Lung (tissue), 13 donors: ENCODE measurements around the gene RBMX. TPM values are rescaled to one million over a fixed set of nuclear protein-coding genes. Genes with fewer than 3 reads are reported as not detected.

Experiments used
- ATAC-seq: fragments of 200-7000 bp; cut with Tn5 transposase; one replicate; pipeline ENCODE4 v1.9.1; 2020; ENCODE audit warnings: moderate number of reproducible peaks; ENCODE audit not compliant: insufficient read depth, low FRiP score
- DNase-seq, 3 donors: peaks; one replicate each; pipeline ENCODE4 v3.0.0-alpha.2; 2013 to 2017
- H3K27ac ChIP-seq, 2 donors: one replicate each; pipeline ENCODE4 v1.5.1; 2013; ENCODE audit warnings: mild to moderate bottlenecking in 2 of 2, moderate library complexity in 2 of 2, control low read depth in 1 of 2, inconsistent platforms in 1 of 2, low read depth in 1 of 2, low read length in 1 of 2
- H3K27me3 ChIP-seq, 3 donors: one replicate each; pipeline ENCODE4 v1.5.1; 2013; ENCODE audit warnings: low read length in 2 of 3; ENCODE audit not compliant: control insufficient read depth in 3 of 3, insufficient read depth in 3 of 3
- H3K36me3 ChIP-seq, 4 donors: one replicate each; pipeline ENCODE4 v1.5.1; 2013; ENCODE audit warnings: low read length in 4 of 4, mild to moderate bottlenecking in 1 of 4, moderate library complexity in 1 of 4; ENCODE audit not compliant: control insufficient read depth in 4 of 4, insufficient read depth in 4 of 4
- H3K4me1 ChIP-seq, 5 donors: one replicate each; pipeline ENCODE4 v1.5.1; 2013; ENCODE audit warnings: low read length in 5 of 5, mild to moderate bottlenecking in 2 of 5, moderate library complexity in 1 of 5; ENCODE audit not compliant: control insufficient read depth in 5 of 5, insufficient read depth in 5 of 5
- H3K4me3 ChIP-seq: one replicate; pipeline ENCODE4 v1.5.1; 2013; ENCODE audit warnings: mild to moderate bottlenecking, control low read depth, moderate library complexity
- H3K9ac ChIP-seq, 2 donors: one replicate each; pipeline ENCODE4 v1.5.1; 2013; ENCODE audit warnings: low read length in 2 of 2, control low read depth in 1 of 2; ENCODE audit not compliant: insufficient read depth in 1 of 2
- H3K9me3 ChIP-seq, 4 donors: one replicate each; pipeline ENCODE4 v1.5.1; 2013; ENCODE audit warnings: low read length in 3 of 4, mild to moderate bottlenecking in 1 of 4, moderate library complexity in 1 of 4; ENCODE audit not compliant: control insufficient read depth in 4 of 4, insufficient read depth in 3 of 4
- WGBS, 2 donors: extraction: QIAGEN DNeasy Blood & Tissue Kit; methylation state at CpG; one replicate each; pipeline ENCODE4 v1.1.7; 2013; 5-methylcytosine and 5-hydroxymethylcytosine counted together
- polyA plus RNA-seq, 2 donors: library from polyadenylated mRNA; stranded (reverse); fragments of 200-250 nt; gene quantifications; one replicate each; pipeline ENCODE4 v1.2.1, GENCODE V29; 2013
- small RNA-seq: library from RNA; depleted of rRNA; stranded (forward); fragments of <200 nt; gene quantifications from one replicate; pipeline ENCODE3, GENCODE V24; 2014; ENCODE audit warnings: low replicate concordance
- total RNA-seq, 2 donors: library from RNA; depleted of rRNA in 1 of 2; stranded (reverse); fragments of >200 nt in 1 of 2; gene quantifications; one replicate each; pipeline ENCODE4 v1.2.1, GENCODE V29; 2014 to 2021
- TF ChIP-seq, protein P1 (sequence below): IDR thresholded peaks from 2 replicates; pipeline ENCODE4 v1.5.1; 2012; ENCODE audit warnings: mild to moderate bottlenecking; ENCODE audit errors: control extremely low read depth, extremely low read depth
- donor health status: control.
- donor health status: control.
- donor health status: Bipolar disorder and iron deficiency.
- donor health status: healthy.
- donor health status: DM: yes; HTN: yes; CAD: no.

Gene RBMX
- total and polyA plus RNA-seq, 4 donors: 89.0 to 280 (median 113) TPM

DNA sequence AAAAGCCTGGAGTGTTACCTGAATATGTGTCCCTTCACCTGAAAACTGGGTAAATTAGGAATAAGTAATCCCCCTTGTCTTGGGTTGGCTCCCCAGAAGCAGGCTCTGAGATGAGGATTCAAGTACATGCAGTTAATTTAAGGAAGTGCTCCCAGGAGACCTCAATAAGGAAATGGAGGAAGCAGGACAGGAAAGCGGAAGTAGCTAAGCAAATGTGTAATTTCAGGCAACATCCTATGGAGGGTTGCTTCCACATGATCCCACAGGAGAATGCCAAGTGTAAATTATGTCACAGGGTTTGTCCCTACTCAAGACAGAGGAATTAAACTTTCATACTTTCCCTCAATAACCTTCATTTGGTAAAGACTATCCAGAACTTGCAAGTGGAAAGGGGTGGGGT is 51.7 kb downstream of the RBMX start:
- no peak overlapping the region for H3K4me3 ChIP-seq
- 41 to 53% methylated on average over 1 of the region's 1 CpG for WGBS, 2 donors
- ATAC-seq: peak; percentile 34

DNA sequence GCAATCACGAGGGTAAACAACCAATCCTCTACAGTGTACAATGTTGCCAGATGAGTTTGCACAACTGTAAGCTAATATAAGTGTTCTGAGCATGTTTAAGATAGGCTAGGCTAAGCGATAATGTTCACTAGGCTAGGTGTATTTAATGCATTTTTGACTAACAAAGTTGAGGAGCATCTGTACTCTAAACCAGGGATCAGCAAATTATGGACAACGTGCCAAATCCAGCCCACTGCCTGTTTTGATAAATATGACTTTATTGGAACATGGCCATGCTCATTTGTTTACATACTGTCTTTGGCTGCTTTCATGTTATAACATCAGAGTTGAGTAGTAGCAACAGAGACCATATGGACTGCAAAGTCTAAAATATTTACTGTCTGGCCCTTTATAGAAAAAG is 53.5 kb downstream of the RBMX start:
- Histone ChIP-seq H3K36me3 (peaks cover 0 to 3% (median under 1%) of the 10 kb centered on the region in 4 donors), H3K4me3 (no peak overlapping the region), H3K9me3 (no peaks in the 10 kb centered on the region), H3K27me3 (no peaks in the 10 kb centered on the region), H3K9ac (no peak overlapping the region), H3K4me1 (peaks cover 0 to 10% (median 2%) of the 10 kb centered on the region in 5 donors), H3K27ac (no peak overlapping the region)
- TF ChIP-seq, protein P1, sequence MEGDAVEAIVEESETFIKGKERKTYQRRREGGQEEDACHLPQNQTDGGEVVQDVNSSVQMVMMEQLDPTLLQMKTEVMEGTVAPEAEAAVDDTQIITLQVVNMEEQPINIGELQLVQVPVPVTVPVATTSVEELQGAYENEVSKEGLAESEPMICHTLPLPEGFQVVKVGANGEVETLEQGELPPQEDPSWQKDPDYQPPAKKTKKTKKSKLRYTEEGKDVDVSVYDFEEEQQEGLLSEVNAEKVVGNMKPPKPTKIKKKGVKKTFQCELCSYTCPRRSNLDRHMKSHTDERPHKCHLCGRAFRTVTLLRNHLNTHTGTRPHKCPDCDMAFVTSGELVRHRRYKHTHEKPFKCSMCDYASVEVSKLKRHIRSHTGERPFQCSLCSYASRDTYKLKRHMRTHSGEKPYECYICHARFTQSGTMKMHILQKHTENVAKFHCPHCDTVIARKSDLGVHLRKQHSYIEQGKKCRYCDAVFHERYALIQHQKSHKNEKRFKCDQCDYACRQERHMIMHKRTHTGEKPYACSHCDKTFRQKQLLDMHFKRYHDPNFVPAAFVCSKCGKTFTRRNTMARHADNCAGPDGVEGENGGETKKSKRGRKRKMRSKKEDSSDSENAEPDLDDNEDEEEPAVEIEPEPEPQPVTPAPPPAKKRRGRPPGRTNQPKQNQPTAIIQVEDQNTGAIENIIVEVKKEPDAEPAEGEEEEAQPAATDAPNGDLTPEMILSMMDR: no peak
- 31 to 81% methylated on average over 3 of the region's 3 CpGs for WGBS, 2 donors
- DNase-seq: peak; percentile 62 to 93 (median 91)
- ATAC-seq: no peak

More for the DNA sequence above, 51.7 kb downstream of the RBMX start:
- no peaks in the 10 kb centered on the region for H3K9me3 ChIP-seq
- H3K27ac ChIP-seq: no peak overlapping the region
- H3K4me1 ChIP-seq: peaks cover 0 to 10% (median 0%) of the 10 kb centered on the region in 5 donors
- DNase-seq: no peak
- H3K27me3 ChIP-seq: no peaks in the 10 kb centered on the region
- peaks cover 0 to 3% (median under 1%) of the 10 kb centered on the region in 4 donors for H3K36me3 ChIP-seq
- no peak overlapping the region for H3K9ac ChIP-seq
- TF ChIP-seq, protein P1: no peak

DNA sequence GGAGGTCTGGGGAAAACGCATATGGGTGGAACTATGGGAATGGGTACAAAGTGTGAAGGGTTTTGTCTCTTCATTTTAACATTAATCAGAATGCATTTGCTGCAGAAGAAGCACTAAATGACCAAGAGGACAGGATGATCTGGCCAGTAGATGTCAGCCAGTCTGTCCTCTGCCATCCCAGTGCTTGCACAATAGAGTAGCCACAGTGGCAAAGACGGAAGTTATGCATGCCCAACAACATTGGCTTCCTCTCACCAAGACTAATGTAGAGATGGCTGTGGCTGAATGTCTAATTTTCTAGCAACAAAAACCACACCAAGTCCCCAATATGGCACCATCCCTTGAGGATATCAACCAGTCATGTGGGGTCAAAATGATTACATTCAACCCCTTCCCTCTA is 54.8 kb downstream of the RBMX start:
- H3K36me3 ChIP-seq: peaks cover 0 to 3% (median under 1%) of the 10 kb centered on the region in 4 donors
- WGBS, 2 donors: 65 to 84% methylated on average over 2 of the region's 2 CpGs
- H3K4me3 ChIP-seq: no peak overlapping the region
- H3K9ac ChIP-seq: no peak overlapping the region
- TF ChIP-seq, protein P1: no peak
- ATAC-seq (no peak), DNase-seq (no peak)
- no peaks in the 10 kb centered on the region for H3K27me3 ChIP-seq
- peaks cover 0 to 10% (median 2%) of the 10 kb centered on the region in 5 donors for H3K4me1 ChIP-seq
- no peaks in the 10 kb centered on the region for H3K9me3 ChIP-seq
- no peak overlapping the region for H3K27ac ChIP-seq

Small RNA genes within 50 kb of the gene (small RNA-seq; reads per million reads assigned to genes)
- gene SNORD61: not detected

Other genes starting within 250 kb of the RBMX start
- gene CD40LG, start 232.6 kb downstream of the RBMX start, total RNA-seq: under 1 TPM; 0.46 to 0.74 TPM
- under 1 TPM; 0.20 to 0.54 TPM for gene CD40LG, start 232.6 kb downstream of the RBMX start, polyA plus RNA-seq
- gene ARHGEF6, start 99.8 kb downstream of the RBMX start, total RNA-seq: 10 to 100 TPM; 19.8 to 22.4 TPM
- gene ARHGEF6, start 99.8 kb downstream of the RBMX start, polyA plus RNA-seq: 10 to 100 TPM in 1 of 2 donors, 1 to 10 TPM in 1; 4.9 to 11.3 TPM
- not detected for gene GPR101, start 153.3 kb upstream of the RBMX start, total RNA-seq
- not detected for gene GPR101, start 153.3 kb upstream of the RBMX start, polyA plus RNA-seq